Loucy (cell line): ENCODE results near the gene IRGQ.

ENCODE experiments used
- H2AFZ ChIP-seq: fragments of 200-600 bp; sonication (generic); 2 replicates; pipeline ENCODE4 v1.6.0; 2016; ENCODE audit warnings: antibody characterized with exemption, mild to moderate bottlenecking, low read length, moderate library complexity
- H3F3A ChIP-seq: fragments of 200-600 bp; 2 replicates; pipeline ENCODE4 v1.6.0; 2016; ENCODE audit warnings: antibody characterized with exemption, low read depth, mild to moderate bottlenecking
- H3K27me3 ChIP-seq: fragments of 200-600 bp; sonication (generic); 2 replicates; pipeline ENCODE4 v1.6.1; 2014; ENCODE audit warnings: low read length, mild to moderate bottlenecking; ENCODE audit not compliant: insufficient read depth, poor library complexity, severe bottlenecking
- H3K36me3 ChIP-seq: fragments of 200-600 bp; sonication (generic); 2 replicates; pipeline ENCODE4 v1.6.1; 2016; ENCODE audit warnings: low read length; ENCODE audit not compliant: insufficient read depth
- H3K4me1 ChIP-seq: fragments of 200-600 bp; sonication (generic); 2 replicates; pipeline ENCODE4 v1.5.1; 2014; ENCODE audit warnings: low read length, mild to moderate bottlenecking; ENCODE audit not compliant: insufficient read depth, poor library complexity, severe bottlenecking
- H3K4me2 ChIP-seq: fragments of 200-600 bp; sonication (generic); 2 replicates; pipeline ENCODE4 v1.6.0; 2014; ENCODE audit warnings: antibody characterized with exemption, low read length, low read depth, mild to moderate bottlenecking; ENCODE audit not compliant: poor library complexity, severe bottlenecking
- H3K4me3 ChIP-seq: fragments of 200-600 bp; sonication (generic); 2 replicates; pipeline ENCODE4 v1.5.1; 2014; ENCODE audit warnings: low read length, mild to moderate bottlenecking, mixed read lengths; ENCODE audit not compliant: poor library complexity, severe bottlenecking
- H3K79me2 ChIP-seq: fragments of 200-600 bp; sonication (generic); 2 replicates; pipeline ENCODE4 v1.6.1; 2014; ENCODE audit warnings: low read length; ENCODE audit not compliant: insufficient read depth
- H3K9ac ChIP-seq: fragments of 200-600 bp; sonication (generic); 2 replicates; pipeline ENCODE4 v1.6.0; 2014; ENCODE audit warnings: mild to moderate bottlenecking, low read depth, low read length, moderate library complexity; ENCODE audit not compliant: poor library complexity, severe bottlenecking
- H3K9me2 ChIP-seq: fragments of 200-600 bp; sonication (generic); replicated peaks from 2 replicates; pipeline ENCODE4 v1.6.1; 2016; ENCODE audit warnings: low read depth, low read length, mixed read lengths
- H3K9me3 ChIP-seq: fragments of 200-600 bp; sonication (generic); 2 replicates; pipeline ENCODE4 v1.6.1; 2014; ENCODE audit warnings: mild to moderate bottlenecking, antibody characterized with exemption, low read length, low read depth; ENCODE audit not compliant: insufficient read depth
- H4K20me1 ChIP-seq: fragments of 200-600 bp; sonication (generic); 2 replicates; pipeline ENCODE4 v1.6.0; 2014; ENCODE audit warnings: antibody characterized with exemption, low read length, mild to moderate bottlenecking; ENCODE audit not compliant: insufficient read depth, poor library complexity, severe bottlenecking
- EZH2phosphoT487 ChIP-seq: fragments of 200-600 bp; IDR thresholded peaks from 2 replicates; pipeline ENCODE4 v1.6.1; 2018; ENCODE audit warnings: antibody characterized with exemption, mild to moderate bottlenecking, moderate library complexity, borderline replicate concordance
- TF ChIP-seq, protein P1 (sequence below): fragments of 200-600 bp; sonication (generic); conservative IDR thresholded peaks from 2 replicates; pipeline ENCODE4 v1.5.1; 2014; ENCODE audit warnings: mild to moderate bottlenecking, antibody characterized with exemption, low read length

IRGQ gene

DNA sequence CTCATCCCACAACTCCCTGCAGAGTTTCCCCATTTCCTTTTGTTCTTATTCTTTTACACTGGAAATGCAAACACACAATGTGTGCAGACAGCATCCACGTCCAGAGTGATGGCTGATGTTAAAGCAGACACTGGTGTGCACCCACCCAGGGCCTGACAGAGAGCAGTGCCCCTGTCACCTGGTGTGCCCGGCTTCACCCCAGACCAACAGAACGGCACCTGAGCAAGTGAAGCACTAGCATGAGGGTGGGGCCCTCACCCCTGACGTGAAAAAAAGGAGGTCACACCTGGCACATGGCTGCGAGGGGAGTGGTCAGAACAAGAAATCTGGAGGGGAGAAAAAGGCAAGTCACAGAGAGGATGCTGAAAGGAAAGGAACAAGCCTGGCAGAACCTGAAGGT is 50.7 kb downstream of the IRGQ start:
- Histone ChIP-seq H3F3A (no peaks in the 10 kb centered on the region), H3K9me3 (no peaks in the 10 kb centered on the region), H3K79me2 (no peaks in the 10 kb centered on the region), H3K36me3 (peaks cover 36% of the 10 kb centered on the region; the same call in 1 of the 2 replicates), H4K20me1 (no peaks in the 10 kb centered on the region), H2AFZ (no peak overlapping the region), H3K4me1 (no peaks in the 10 kb centered on the region), H3K27me3 (no peaks in the 10 kb centered on the region), H3K9me2 (no peaks in the 10 kb centered on the region), H3K4me3 (no peak overlapping the region), H3K9ac (no peak overlapping the region), H3K4me2 (no peak overlapping the region)
- TF ChIP-seq, protein P1, sequence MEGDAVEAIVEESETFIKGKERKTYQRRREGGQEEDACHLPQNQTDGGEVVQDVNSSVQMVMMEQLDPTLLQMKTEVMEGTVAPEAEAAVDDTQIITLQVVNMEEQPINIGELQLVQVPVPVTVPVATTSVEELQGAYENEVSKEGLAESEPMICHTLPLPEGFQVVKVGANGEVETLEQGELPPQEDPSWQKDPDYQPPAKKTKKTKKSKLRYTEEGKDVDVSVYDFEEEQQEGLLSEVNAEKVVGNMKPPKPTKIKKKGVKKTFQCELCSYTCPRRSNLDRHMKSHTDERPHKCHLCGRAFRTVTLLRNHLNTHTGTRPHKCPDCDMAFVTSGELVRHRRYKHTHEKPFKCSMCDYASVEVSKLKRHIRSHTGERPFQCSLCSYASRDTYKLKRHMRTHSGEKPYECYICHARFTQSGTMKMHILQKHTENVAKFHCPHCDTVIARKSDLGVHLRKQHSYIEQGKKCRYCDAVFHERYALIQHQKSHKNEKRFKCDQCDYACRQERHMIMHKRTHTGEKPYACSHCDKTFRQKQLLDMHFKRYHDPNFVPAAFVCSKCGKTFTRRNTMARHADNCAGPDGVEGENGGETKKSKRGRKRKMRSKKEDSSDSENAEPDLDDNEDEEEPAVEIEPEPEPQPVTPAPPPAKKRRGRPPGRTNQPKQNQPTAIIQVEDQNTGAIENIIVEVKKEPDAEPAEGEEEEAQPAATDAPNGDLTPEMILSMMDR, result no peak
- TF ChIP-seq EZH2phosphoT487, result no peak

DNA sequence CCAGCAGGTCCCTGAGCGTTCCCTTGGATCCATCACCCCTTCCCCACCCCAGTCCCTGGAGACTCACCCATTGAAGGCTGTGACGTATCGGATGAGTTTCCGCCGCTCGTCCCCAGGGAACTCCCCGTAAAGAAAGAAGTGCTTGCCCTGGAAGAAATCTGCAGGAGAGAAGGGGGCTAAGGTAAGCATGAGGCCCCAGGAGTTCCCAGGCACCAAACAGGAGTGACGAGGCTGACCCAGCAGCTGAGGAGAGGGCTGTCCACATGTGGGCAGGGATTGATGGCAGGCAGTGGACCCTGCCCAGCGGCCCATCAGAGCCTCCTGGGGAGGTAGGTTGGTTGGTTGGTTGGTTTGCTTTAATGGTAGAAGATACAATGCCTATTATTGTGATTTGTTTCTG is 51.9 kb downstream of the IRGQ start:
- no peaks in the 10 kb centered on the region for H3F3A ChIP-seq
- H3K9me3 ChIP-seq, result no peaks in the 10 kb centered on the region
- H3K79me2 ChIP-seq, result no peaks in the 10 kb centered on the region
- H2AFZ ChIP-seq, result no peak overlapping the region
- peaks cover 43% of the 10 kb centered on the region; the same call in 1 of the 2 replicates for H3K36me3 ChIP-seq
- H3K9ac ChIP-seq, result no peak overlapping the region
- H3K27me3 ChIP-seq, result no peaks in the 10 kb centered on the region
- H3K4me3 ChIP-seq, result no peak overlapping the region
- TF ChIP-seq, protein P1, result no peak
- TF ChIP-seq EZH2phosphoT487, result no peak
- H3K4me2 ChIP-seq, result no peak overlapping the region
- H4K20me1 ChIP-seq, result no peaks in the 10 kb centered on the region
- no peaks in the 10 kb centered on the region for H3K4me1 ChIP-seq
- H3K9me2 ChIP-seq, result no peaks in the 10 kb centered on the region

DNA sequence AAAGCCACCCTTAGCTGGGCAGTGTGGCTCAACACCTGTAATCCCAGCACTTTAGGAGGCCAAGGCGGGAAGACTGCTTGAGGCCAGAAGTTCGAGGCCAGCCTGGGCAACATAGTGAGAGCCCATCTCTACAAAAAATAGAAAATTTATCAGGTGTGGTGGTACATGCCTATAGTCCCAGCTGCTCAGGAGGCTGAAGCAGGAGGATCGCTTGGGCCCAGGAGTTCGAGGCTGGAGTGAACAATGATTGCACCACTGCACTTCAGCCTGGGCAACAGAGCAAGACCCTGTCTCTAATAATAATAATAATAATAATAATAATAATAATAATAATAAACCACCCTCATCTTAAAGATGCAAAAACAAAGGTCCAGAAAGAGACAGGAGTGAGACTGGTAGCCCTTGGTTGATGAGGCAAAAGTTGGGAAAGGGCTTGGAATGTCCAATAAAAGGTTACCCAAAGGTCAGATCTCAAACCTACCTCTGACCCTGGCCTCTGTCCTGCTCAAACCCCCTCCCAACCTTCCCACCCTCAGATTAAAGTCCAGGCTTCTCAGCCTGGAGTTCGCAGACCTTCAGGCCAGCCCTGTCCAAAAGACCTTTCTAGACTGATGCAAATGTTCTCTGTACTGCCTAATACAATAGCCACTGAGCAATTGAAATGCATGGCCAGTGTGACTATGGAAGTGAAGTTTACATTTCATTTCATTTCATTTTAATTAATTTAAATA is 53.8 kb downstream of the IRGQ start:
- no peak overlapping the region for H3K4me2 ChIP-seq
- no peaks in the 10 kb centered on the region for H3K79me2 ChIP-seq
- no peaks in the 10 kb centered on the region for H3K9me2 ChIP-seq

More for the DNA sequence above, 53.8 kb downstream of the IRGQ start:
- Histone ChIP-seq H3F3A (no peaks in the 10 kb centered on the region), H3K27me3 (no peaks in the 10 kb centered on the region), H4K20me1 (no peaks in the 10 kb centered on the region), H3K9me3 (no peaks in the 10 kb centered on the region), H3K4me3 (no peak overlapping the region), H3K4me1 (no peaks in the 10 kb centered on the region), H3K9ac (no peak overlapping the region), H3K36me3 (peaks cover 51% of the 10 kb centered on the region; the same call in 1 of the 2 replicates), H2AFZ (no peak overlapping the region)
- no peak for TF ChIP-seq EZH2phosphoT487
- TF ChIP-seq, protein P1, result no peak
